IMR-90 (cell line): ENCODE measurements around the gene ENPP3. TPM values are rescaled to one million over a fixed set of nuclear protein-coding genes. Genes with fewer than 3 reads are reported as not detected.

ENCODE experiments used
- ATAC-seq: fragments of 200-7000 bp; cut with Tn5 transposase; 2 replicates; pipeline ENCODE4 v1.9.1; 2020; ENCODE audit warnings: low read depth, mild to moderate bottlenecking, moderate library complexity
- BruUV-seq: library from RNA; stranded (reverse); fragments of 400-500 nt; replicated peaks from 2 replicates; lab custom pipeline; 2021; lab: Mats Ljungman, UMichigan
- CTCF ChIA-PET: fragments of 300-600 bp; formaldehyde crosslinking; extraction: SDS; loops from one replicate; lab custom pipeline; 2021; ENCODE audit warnings: antibody characterized with exemption; lab: Yijun Ruan, JAX
- POLR2A ChIA-PET: fragments of 300-600 bp; sonication (Branson Sonifier 250); formaldehyde crosslinking; loops from one replicate; lab custom pipeline; 2022; ENCODE audit warnings: antibody characterized with exemption; ENCODE audit not compliant: unreplicated experiment; lab: Charles Lee
- DNase-seq: peaks from one replicate; pipeline ENCODE4 v3.0.0; 2013
- H2AFZ ChIP-seq: replicated peaks from 2 replicates; pipeline ENCODE3; 2013; ENCODE audit warnings: low read length, mild to moderate bottlenecking; ENCODE audit not compliant: poor library complexity
- H2AK5ac ChIP-seq: 2 replicates; pipeline ENCODE4 v1.6.1; 2013; ENCODE audit warnings: low read depth, low read length, inconsistent platforms
- H2AK9ac ChIP-seq: replicated peaks from 2 replicates; pipeline ENCODE3; 2013; ENCODE audit warnings: mild to moderate bottlenecking, low read depth, low read length, moderate library complexity; ENCODE audit not compliant: poor library complexity
- H2BK120ac ChIP-seq: 2 replicates; pipeline ENCODE4 v1.6.1; 2013; ENCODE audit warnings: low read depth, low read length, inconsistent platforms
- H2BK15ac ChIP-seq: 3 replicates; pipeline ENCODE4 v1.6.1; 2013; ENCODE audit warnings: low read depth, low read length, inconsistent platforms
- H2BK20ac ChIP-seq: 2 replicates; pipeline ENCODE4 v1.6.1; 2013; ENCODE audit warnings: low read depth, mild to moderate bottlenecking, inconsistent platforms, low read length, moderate library complexity
- H2BK5ac ChIP-seq: 2 replicates; pipeline ENCODE4 v1.6.1; 2013; ENCODE audit warnings: mild to moderate bottlenecking, low read depth, low read length, inconsistent platforms; ENCODE audit not compliant: poor library complexity, severe bottlenecking
- H3K14ac ChIP-seq: replicated peaks from 2 replicates; pipeline ENCODE4 v1.6.1; 2013; ENCODE audit warnings: low read depth, low read length, inconsistent platforms
- H3K18ac ChIP-seq: 2 replicates; pipeline ENCODE4 v1.6.1; 2013; ENCODE audit warnings: low read depth, low read length, control low read depth
- H3K23ac ChIP-seq: 2 replicates; pipeline ENCODE4 v1.6.1; 2013; ENCODE audit warnings: low read depth, low read length, inconsistent platforms
- H3K27ac ChIP-seq: 2 replicates; pipeline ENCODE4 v1.5.1; 2013; ENCODE audit warnings: mild to moderate bottlenecking, control low read depth, low read length; ENCODE audit not compliant: insufficient read depth
- H3K27me3 ChIP-seq: 2 replicates; pipeline ENCODE4 v1.6.1; 2013; ENCODE audit warnings: low read length; ENCODE audit not compliant: control insufficient read depth, insufficient read depth
- H3K36me3 ChIP-seq: 2 replicates; pipeline ENCODE4 v1.6.1; 2013; ENCODE audit warnings: low read length, mixed read lengths; ENCODE audit not compliant: control insufficient read depth, insufficient read depth
- H3K4ac ChIP-seq: 2 replicates; pipeline ENCODE4 v1.6.1; 2013; ENCODE audit warnings: low read depth, low read length, inconsistent platforms
- H3K4me1 ChIP-seq: 2 replicates; pipeline ENCODE4 v1.6.1; 2013; ENCODE audit warnings: low read length, mixed read lengths; ENCODE audit not compliant: control insufficient read depth, insufficient read depth
- H3K4me2 ChIP-seq: 2 replicates; pipeline ENCODE4 v1.6.1; 2013; ENCODE audit warnings: low read depth, mild to moderate bottlenecking, control low read depth, low read length, moderate library complexity
- H3K4me3 ChIP-seq: 2 replicates; pipeline ENCODE4 v1.5.1; 2013; ENCODE audit warnings: low read depth, mild to moderate bottlenecking, control low read depth, low read length, moderate library complexity; ENCODE audit not compliant: insufficient read depth
- H3K56ac ChIP-seq: 2 replicates; pipeline ENCODE4 v1.6.1; 2013; ENCODE audit warnings: low read length, inconsistent platforms; ENCODE audit not compliant: insufficient read depth; ENCODE audit errors: extremely low read depth
- H3K79me1 ChIP-seq, 2 experiments: 2 replicates each; pipeline ENCODE4 v1.6.1; 2013; ENCODE audit warnings: low read length in 2 of 2, inconsistent platforms in 1 of 2, low read depth in 1 of 2
- H3K9ac ChIP-seq: 2 replicates; pipeline ENCODE4 v1.6.1; 2013; ENCODE audit warnings: low read depth, low read length, control low read depth
- H3K9me1 ChIP-seq: 2 replicates; pipeline ENCODE4 v1.6.1; 2013; ENCODE audit warnings: low read length, inconsistent platforms; ENCODE audit not compliant: insufficient read depth
- H3K9me3 ChIP-seq: 2 replicates; pipeline ENCODE4 v1.6.1; 2013; ENCODE audit warnings: low read length; ENCODE audit not compliant: control insufficient read depth, insufficient read depth
- H4K20me1 ChIP-seq: 2 replicates; pipeline ENCODE4 v1.6.1; 2013; ENCODE audit warnings: low read length, inconsistent platforms; ENCODE audit not compliant: insufficient read depth
- H4K5ac ChIP-seq: 2 replicates; pipeline ENCODE4 v1.6.1; 2013; ENCODE audit warnings: mild to moderate bottlenecking, low read depth, low read length, control low read depth
- H4K8ac ChIP-seq, 2 experiments: 2 replicates each; pipeline ENCODE4 v1.6.1; 2013; ENCODE audit warnings: low read depth in 2 of 2, low read length in 2 of 2, control low read depth in 1 of 2, inconsistent platforms in 1 of 2
- H4K91ac ChIP-seq: 2 replicates; pipeline ENCODE4 v1.6.1; 2013; ENCODE audit warnings: low read depth, low read length, inconsistent platforms; ENCODE audit not compliant: insufficient read depth
- BHLHE40 ChIP-seq: fragments of 150-350 bp; IDR thresholded peaks from 2 replicates; pipeline ENCODE4 v1.6.1; 2016; ENCODE audit warnings: mild to moderate bottlenecking, low read depth, low read length
- ELK1 ChIP-seq: fragments of 150-350 bp; IDR thresholded peaks from 2 replicates; pipeline ENCODE4 v1.6.1; 2016; ENCODE audit warnings: low read depth, mild to moderate bottlenecking, low read length, moderate library complexity, borderline replicate concordance
- FOS ChIP-seq: fragments of 150-350 bp; IDR thresholded peaks from 2 replicates; pipeline ENCODE4 v1.6.1; 2016; ENCODE audit warnings: low read depth, low read length
- MAZ ChIP-seq: IDR thresholded peaks from 2 replicates; pipeline ENCODE4 v1.6.1; 2012; ENCODE audit warnings: low read depth, mild to moderate bottlenecking, low read length, improper control_type of control experiment, moderate library complexity, borderline replicate concordance
- MXI1 ChIP-seq: IDR thresholded peaks from 2 replicates; pipeline ENCODE4 v1.6.1; 2012; ENCODE audit warnings: low read depth, mild to moderate bottlenecking, low read length, moderate library complexity, borderline replicate concordance
- NFE2L2 ChIP-seq: fragments of 150-350 bp; IDR thresholded peaks from 2 replicates; pipeline ENCODE4 v1.6.1; 2016; ENCODE audit warnings: low read depth, mild to moderate bottlenecking, low read length
- POLR2A ChIP-seq: IDR thresholded peaks from 2 replicates; pipeline ENCODE4 v1.6.1; 2012; ENCODE audit warnings: mild to moderate bottlenecking, low read depth, low read length
- RAD21 ChIP-seq: IDR thresholded peaks from 2 replicates; pipeline ENCODE4 v1.6.1; 2012; ENCODE audit warnings: low read length, improper control_type of control experiment
- SMC3 ChIP-seq: fragments of 150-350 bp; IDR thresholded peaks from 2 replicates; pipeline ENCODE4 v1.6.1; 2016; ENCODE audit warnings: low read depth, mild to moderate bottlenecking, antibody characterized with exemption, low read length, moderate library complexity
- USF2 ChIP-seq: fragments of 150-350 bp; IDR thresholded peaks from 2 replicates; pipeline ENCODE4 v1.6.1; 2017; ENCODE audit warnings: mild to moderate bottlenecking, antibody characterized with exemption, low read length, low read depth
- WGBS, 2 experiments: methylation state at CpG; one replicate each; pipeline versions ENCODE4 v1.1.5 to v1.1.7; 2013; ENCODE audit warnings: missing lambda C conversion rate in 2 of 2; ENCODE audit not compliant: insufficient read length in 1 of 2; ENCODE audit errors: extremely low coverage in 2 of 2; 5-methylcytosine and 5-hydroxymethylcytosine counted together
- dilution Hi-C: fragments of 300-500 bp; cut with HindIII; formaldehyde crosslinking; loops from one replicate; pipeline ENCODE4 v1.14.3; 2018; ENCODE audit warnings: low sequenced_read_pairs; ENCODE audit not compliant: unreplicated experiment
- in situ Hi-C: fragments of 300-500 bp; cut with MboI; formaldehyde crosslinking; loops from 3 replicates; pipeline ENCODE4 v1.14.3; 2019; ENCODE audit warnings: low sequenced_read_pairs, inconsistent platforms, mixed read lengths
- intact Hi-C: fragments of 100-400 bp; cut with micrococcal nuclease; formaldehyde crosslinking; loops from 2 replicates; pipeline ENCODE4 v1.10.0; 2022
- polyA plus RNA-seq, 3 experiments: library from polyadenylated mRNA; depleted of rRNA; stranded (reverse); fragments of >200 nt; gene quantifications; 2 replicates each; pipeline ENCODE4 v1.2.3, GENCODE V29; 2012; ENCODE audit warnings: low replicate concordance in 1 of 3
- total RNA-seq: library from RNA; depleted of rRNA; stranded (reverse); fragments of >200 nt; gene quantifications from 2 replicates; pipeline ENCODE4 v1.2.3, GENCODE V29; 2012
- TF ChIP-seq, protein P1 (sequence below): conservative IDR thresholded peaks from 2 replicates; pipeline ENCODE4 v1.5.1; 2012; ENCODE audit warnings: mild to moderate bottlenecking, low read depth, low read length, improper control_type of control experiment

Gene ENPP3
- total and polyA plus RNA-seq, 2 of the 4 experiments (the other 2 are of a cell fraction): under 0.01 to 0.05 TPM

DNA sequence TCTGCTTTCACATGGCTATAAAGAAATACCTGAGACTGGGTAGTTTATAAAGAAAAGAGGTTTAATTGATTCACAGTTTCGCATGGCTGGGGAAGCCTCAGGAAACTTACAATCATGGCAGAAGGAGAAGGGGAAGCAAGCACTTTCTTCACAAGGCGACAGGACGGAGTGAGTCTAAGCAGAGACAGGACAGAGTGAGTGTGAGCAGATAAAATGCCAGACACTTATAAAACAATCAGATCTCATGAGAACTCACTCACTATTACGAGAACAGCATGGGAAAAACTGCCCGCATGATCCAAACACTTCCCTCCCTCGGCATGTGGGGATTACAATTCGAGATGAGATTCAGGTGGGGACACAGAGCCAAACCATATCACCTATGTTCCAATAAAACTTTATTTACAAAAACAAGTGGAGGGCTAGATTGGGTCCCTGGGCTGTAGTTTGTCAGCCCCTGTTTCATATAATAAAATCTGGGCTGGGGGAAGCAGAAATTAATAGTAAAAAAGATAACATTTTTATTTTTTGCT is 110.8 kb downstream of the ENPP3 start:
- Histone ChIP-seq H2AK5ac (peak overlapping the region; percentile 35; the same call in 1 of the 2 replicates), H3K56ac (no peak overlapping the region), H2BK20ac (peak overlapping the region; percentile 42; the same call in 1 of the 2 replicates), H3K27ac (no peak overlapping the region), H3K9me3 (no peaks in the 10 kb centered on the region), H3K27me3 (no peaks in the 10 kb centered on the region), H3K18ac (no peak overlapping the region), H3K36me3 (no peaks in the 10 kb centered on the region), H4K8ac (peak overlapping the region in 1 of 2 experiments; percentile 47; a peak in 2 of 4 replicates), H4K5ac (no peak overlapping the region), H2BK5ac (no peak overlapping the region), H2BK120ac (peak overlapping the region; percentile 68; the same call in 1 of the 2 replicates), H4K20me1 (no peaks in the 10 kb centered on the region), H3K9me1 (no peaks in the 10 kb centered on the region; the same call in 1 of the 2 replicates), H2BK15ac (peak overlapping the region; percentile 57; the same call in 1 of the 3 replicates), H3K9ac (no peak overlapping the region), H3K79me1 (no peaks in the 10 kb centered on the region), H3K4me3 (no peak overlapping the region), H3K14ac (0 out of 2 replicates have a peak overlapping the region, but pooled peaks have one; percentile 52), H2AFZ (peak overlapping the region; percentile 70), H3K4ac (peak overlapping the region; percentile 52; the same call in 1 of the 2 replicates), H2AK9ac (no peak overlapping the region), H3K23ac (no peak overlapping the region), H4K91ac (no peak overlapping the region), H3K4me2 (no peak overlapping the region), H3K4me1 (no peaks in the 10 kb centered on the region)
- WGBS, 2 experiments: no CpG with 5 or more reads among the region's 7 CpGs
- CTCF ChIA-PET: no interaction called here
- BruUV-seq: no TSS peak
- no peak for ATAC-seq
- no peak for TF ChIP-seq BHLHE40
- no peak for TF ChIP-seq USF2
- TF ChIP-seq RAD21: no peak
- TF ChIP-seq FOS: no peak
- no peak for TF ChIP-seq ELK1
- TF ChIP-seq POLR2A: no peak
- TF ChIP-seq NFE2L2: no peak
- no peak for TF ChIP-seq MXI1
- TF ChIP-seq SMC3: no peak
- TF ChIP-seq, protein P1, sequence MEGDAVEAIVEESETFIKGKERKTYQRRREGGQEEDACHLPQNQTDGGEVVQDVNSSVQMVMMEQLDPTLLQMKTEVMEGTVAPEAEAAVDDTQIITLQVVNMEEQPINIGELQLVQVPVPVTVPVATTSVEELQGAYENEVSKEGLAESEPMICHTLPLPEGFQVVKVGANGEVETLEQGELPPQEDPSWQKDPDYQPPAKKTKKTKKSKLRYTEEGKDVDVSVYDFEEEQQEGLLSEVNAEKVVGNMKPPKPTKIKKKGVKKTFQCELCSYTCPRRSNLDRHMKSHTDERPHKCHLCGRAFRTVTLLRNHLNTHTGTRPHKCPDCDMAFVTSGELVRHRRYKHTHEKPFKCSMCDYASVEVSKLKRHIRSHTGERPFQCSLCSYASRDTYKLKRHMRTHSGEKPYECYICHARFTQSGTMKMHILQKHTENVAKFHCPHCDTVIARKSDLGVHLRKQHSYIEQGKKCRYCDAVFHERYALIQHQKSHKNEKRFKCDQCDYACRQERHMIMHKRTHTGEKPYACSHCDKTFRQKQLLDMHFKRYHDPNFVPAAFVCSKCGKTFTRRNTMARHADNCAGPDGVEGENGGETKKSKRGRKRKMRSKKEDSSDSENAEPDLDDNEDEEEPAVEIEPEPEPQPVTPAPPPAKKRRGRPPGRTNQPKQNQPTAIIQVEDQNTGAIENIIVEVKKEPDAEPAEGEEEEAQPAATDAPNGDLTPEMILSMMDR: no peak
- no peak for TF ChIP-seq MAZ
- intact Hi-C loops: no loop called here
- in situ Hi-C loops: no loop called here
- DNase-seq: no peak
- POLR2A ChIA-PET: no interaction called here
- dilution Hi-C loops: no loop called here
